OCI-LY7 (cell line): Measurements from ENCODE around the gene DMC1.

Experiments used
- EZH2phosphoT487 ChIP-seq: fragments of 200-600 bp; sonication (generic); IDR thresholded peaks from 2 replicates; pipeline ENCODE4 v1.6.1; 2018; ENCODE audit warnings: low read depth, borderline replicate concordance, mild to moderate bottlenecking, mixed run types, antibody characterized with exemption, low read length, moderate library complexity, mixed read lengths
- TF ChIP-seq, protein P1 (sequence below): fragments of 200-600 bp; sonication (generic); conservative IDR thresholded peaks from 2 replicates; pipeline ENCODE4 v1.5.1; 2014; ENCODE audit warnings: mild to moderate bottlenecking, antibody characterized with exemption, low read length, moderate library complexity, mixed read lengths

DNA sequence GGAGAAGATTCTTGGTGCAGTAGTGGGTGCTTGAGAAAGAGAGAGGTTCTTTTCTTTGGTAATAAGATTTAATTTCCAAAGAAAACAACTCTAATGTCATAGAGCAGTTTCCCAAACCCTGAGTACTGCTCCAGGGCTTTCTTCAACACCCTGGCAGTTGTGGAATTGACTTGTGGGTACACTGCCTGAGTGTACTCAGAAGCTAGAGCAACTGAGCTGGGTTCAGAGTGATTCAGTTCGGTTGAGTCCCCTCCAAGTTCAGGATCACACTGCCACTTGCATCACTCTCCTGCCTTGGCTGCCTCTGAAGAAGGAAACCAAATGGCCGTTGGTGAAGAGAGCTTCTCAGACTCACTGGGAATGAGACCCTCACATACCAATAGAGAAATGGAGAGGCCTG is 5.3 kb downstream of the DMC1 start:
- TF ChIP-seq, protein P1, sequence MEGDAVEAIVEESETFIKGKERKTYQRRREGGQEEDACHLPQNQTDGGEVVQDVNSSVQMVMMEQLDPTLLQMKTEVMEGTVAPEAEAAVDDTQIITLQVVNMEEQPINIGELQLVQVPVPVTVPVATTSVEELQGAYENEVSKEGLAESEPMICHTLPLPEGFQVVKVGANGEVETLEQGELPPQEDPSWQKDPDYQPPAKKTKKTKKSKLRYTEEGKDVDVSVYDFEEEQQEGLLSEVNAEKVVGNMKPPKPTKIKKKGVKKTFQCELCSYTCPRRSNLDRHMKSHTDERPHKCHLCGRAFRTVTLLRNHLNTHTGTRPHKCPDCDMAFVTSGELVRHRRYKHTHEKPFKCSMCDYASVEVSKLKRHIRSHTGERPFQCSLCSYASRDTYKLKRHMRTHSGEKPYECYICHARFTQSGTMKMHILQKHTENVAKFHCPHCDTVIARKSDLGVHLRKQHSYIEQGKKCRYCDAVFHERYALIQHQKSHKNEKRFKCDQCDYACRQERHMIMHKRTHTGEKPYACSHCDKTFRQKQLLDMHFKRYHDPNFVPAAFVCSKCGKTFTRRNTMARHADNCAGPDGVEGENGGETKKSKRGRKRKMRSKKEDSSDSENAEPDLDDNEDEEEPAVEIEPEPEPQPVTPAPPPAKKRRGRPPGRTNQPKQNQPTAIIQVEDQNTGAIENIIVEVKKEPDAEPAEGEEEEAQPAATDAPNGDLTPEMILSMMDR = no peak
- no peak for TF ChIP-seq EZH2phosphoT487
